ENCODE results near the gene BCL2L13.

Gene BCL2L13

GRCh38 chr22:17767233-17768065 lies 128.9 kb downstream of the BCL2L13 start:
- ChIA-PET POLR2A (no interaction called here), CTCF (interaction anchor here (1.2 kb wide), 2 partner anchors 14 to 17 kb away, joined by 3 to 4 read pairs; no protein-coding TSS in a partner anchor)
- TF ChIP-seq NFRKB (IDR thresholded peaks at IDR 0.05) (no peak), PKNOX1 (IDR thresholded peaks at IDR 0.05) (no peak), L3MBTL2 (conservative IDR thresholded peaks at IDR 0.05) (no peak), TARDBP (IDR thresholded peaks at IDR 0.05) (no peak), FOXK2 (IDR thresholded peaks at IDR 0.05) (no peak), LEF1 (IDR thresholded peaks at IDR 0.05; ENCODE audit: borderline replicate concordance) (no peak), ZNF384 (IDR thresholded peaks at IDR 0.05) (no peak), ELF4 (IDR thresholded peaks at IDR 0.05) (no peak), ARNT (IDR thresholded peaks at IDR 0.05) (no peak), FOXA1 (IDR thresholded peaks at IDR 0.05) (no peak), HDGF (IDR thresholded peaks at IDR 0.05; ENCODE audit: borderline replicate concordance) (no peak), SUZ12 (IDR thresholded peaks at IDR 0.05) (no peak), SP1 (IDR thresholded peaks at IDR 0.05) (no peak)
- DNase-seq (ENCODE audit: extremely low spot score) = no peak

GRCh38 chr22:17769013-17769715 lies 130.6 kb downstream of the BCL2L13 start:
- POLR2A ChIA-PET = no interaction called here
- CTCF ChIA-PET = interaction anchor here (1.1 kb wide), 1 partner anchor 307 kb away, joined by 3 read pairs; no protein-coding TSS in a partner anchor
- TF ChIP-seq FOXK2 (IDR thresholded peaks at IDR 0.05) = no peak
- no peak for TF ChIP-seq FOXA1 (IDR thresholded peaks at IDR 0.05)
- no peak for TF ChIP-seq ARNT (IDR thresholded peaks at IDR 0.05)
- TF ChIP-seq NFRKB (IDR thresholded peaks at IDR 0.05) = no peak
- no peak for TF ChIP-seq HDGF (IDR thresholded peaks at IDR 0.05; ENCODE audit: borderline replicate concordance)
- TF ChIP-seq TARDBP (IDR thresholded peaks at IDR 0.05) = no peak
- no peak for TF ChIP-seq CTBP1 (IDR thresholded peaks at IDR 0.05; ENCODE audit: borderline replicate concordance)
- TF ChIP-seq SUZ12 (IDR thresholded peaks at IDR 0.05) = no peak
- TF ChIP-seq BHLHE40 (IDR thresholded peaks at IDR 0.05; ENCODE audit: borderline replicate concordance) = no peak
- TF ChIP-seq LEF1 (IDR thresholded peaks at IDR 0.05; ENCODE audit: borderline replicate concordance) = no peak
- no peak for TF ChIP-seq ELF4 (IDR thresholded peaks at IDR 0.05)
- TF ChIP-seq FOXM1 (IDR thresholded peaks at IDR 0.05; ENCODE audit: borderline replicate concordance) = no peak
- no peak for TF ChIP-seq L3MBTL2 (conservative IDR thresholded peaks at IDR 0.05)
- no peak for DNase-seq (ENCODE audit: extremely low spot score)

- TF ChIP-seq LEF1 (IDR thresholded peaks at IDR 0.05; ENCODE audit: borderline replicate concordance) (no peak), FOXA1 (IDR thresholded peaks at IDR 0.05) (no peak)
- DNase-seq (ENCODE audit: extremely low spot score) = no peak
- CTCF ChIA-PET = interaction anchor here (1.1 kb wide), 1 partner anchor 306 kb away, joined by 3 read pairs; no protein-coding TSS in a partner anchor
- POLR2A ChIA-PET = no interaction called here
Measured at GRCh38 chr22:17769716-17770082, 131.1 kb downstream of the BCL2L13 start.

- no peak for DNase-seq (ENCODE audit: extremely low spot score)
- ChIA-PET CTCF (interaction anchor here (1.1 kb wide), 1 partner anchor 306 kb away, joined by 3 read pairs; no protein-coding TSS in a partner anchor), POLR2A (no interaction called here)
- no peak for TF ChIP-seq LEF1 (IDR thresholded peaks at IDR 0.05; ENCODE audit: borderline replicate concordance)
Measured at GRCh38 chr22:17770180-17771077, 131.9 kb downstream of the BCL2L13 start.

GRCh38 chr22:17772249-17772957 lies 133.8 kb downstream of the BCL2L13 start:
- CTCF ChIA-PET = interaction anchor here (0.5 to 2.2 kb wide), 5 partner anchors 10 to 1301 kb away, joined by 3 to 10 read pairs (median 4); no protein-coding TSS in a partner anchor
- TF ChIP-seq FOXA1 (IDR thresholded peaks at IDR 0.05) (no peak), PKNOX1 (IDR thresholded peaks at IDR 0.05) (peak; percentile 42)
- POLR2A ChIA-PET = interaction anchor here (1.0 kb wide), 1 partner anchor 13 kb away, joined by 3 read pairs; no protein-coding TSS in a partner anchor
- no peak for DNase-seq (ENCODE audit: extremely low spot score)

- TF ChIP-seq ARNT (IDR thresholded peaks at IDR 0.05) (no peak), ZNF384 (IDR thresholded peaks at IDR 0.05) (no peak), FOXK2 (IDR thresholded peaks at IDR 0.05) (no peak), L3MBTL2 (conservative IDR thresholded peaks at IDR 0.05) (no peak), ELF4 (IDR thresholded peaks at IDR 0.05) (no peak), NFRKB (IDR thresholded peaks at IDR 0.05) (no peak), LEF1 (IDR thresholded peaks at IDR 0.05; ENCODE audit: borderline replicate concordance) (no peak), SP1 (IDR thresholded peaks at IDR 0.05) (no peak), SUZ12 (IDR thresholded peaks at IDR 0.05) (no peak), CTBP1 (IDR thresholded peaks at IDR 0.05; ENCODE audit: borderline replicate concordance) (no peak), TARDBP (IDR thresholded peaks at IDR 0.05) (no peak), PKNOX1 (IDR thresholded peaks at IDR 0.05) (no peak), FOXM1 (IDR thresholded peaks at IDR 0.05; ENCODE audit: borderline replicate concordance) (no peak), BHLHE40 (IDR thresholded peaks at IDR 0.05; ENCODE audit: borderline replicate concordance) (no peak)
- no peak for DNase-seq (ENCODE audit: extremely low spot score)
- ChIA-PET CTCF (interaction anchor here (0.5 to 2.2 kb wide), 5 partner anchors 8 to 1300 kb away, joined by 3 to 10 read pairs (median 3); no protein-coding TSS in a partner anchor), POLR2A (interaction anchor here (0.7 to 1.9 kb wide), 5 partner anchors 8 to 30 kb away, joined by 3 to 16 read pairs (median 6); no protein-coding TSS in a partner anchor)
Measured at GRCh38 chr22:17772958-17773605, 134.5 kb downstream of the BCL2L13 start.

Data from HEK293T (cell line).